22Rv1 (cell line): ENCODE data around the gene POLD3.

Experiments used
- ZFX ChIP-seq: fragments of 450-650 bp; IDR thresholded peaks from 2 replicates; pipeline ENCODE4 v1.6.1; 2017; ENCODE audit warnings: antibody characterized with exemption, borderline replicate concordance
- TF ChIP-seq, protein P1 (sequence below): fragments of 450-650 bp; IDR thresholded peaks from 2 replicates; pipeline ENCODE4 v1.5.1; 2017; ENCODE audit warnings: mild to moderate bottlenecking

DNA sequence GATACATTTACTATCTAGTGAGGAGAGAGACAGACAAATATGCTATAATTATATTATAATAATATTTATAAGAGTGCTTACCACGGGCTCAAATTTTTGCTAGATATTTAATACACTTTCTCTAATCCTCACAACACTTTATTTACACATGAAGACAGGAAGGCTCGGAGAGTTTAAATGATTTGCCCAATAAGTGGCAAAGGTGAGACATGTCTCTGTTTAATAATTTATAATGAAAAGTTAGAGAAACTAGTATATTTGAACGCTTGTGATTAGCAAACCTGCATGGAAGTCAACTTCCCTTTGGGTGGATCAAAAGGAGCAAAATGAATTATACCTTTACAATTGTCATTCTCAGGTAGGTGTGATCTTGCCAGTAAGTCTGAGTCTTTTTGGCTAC, 55.4 kb downstream of the POLD3 start:
- TF ChIP-seq, protein P1, sequence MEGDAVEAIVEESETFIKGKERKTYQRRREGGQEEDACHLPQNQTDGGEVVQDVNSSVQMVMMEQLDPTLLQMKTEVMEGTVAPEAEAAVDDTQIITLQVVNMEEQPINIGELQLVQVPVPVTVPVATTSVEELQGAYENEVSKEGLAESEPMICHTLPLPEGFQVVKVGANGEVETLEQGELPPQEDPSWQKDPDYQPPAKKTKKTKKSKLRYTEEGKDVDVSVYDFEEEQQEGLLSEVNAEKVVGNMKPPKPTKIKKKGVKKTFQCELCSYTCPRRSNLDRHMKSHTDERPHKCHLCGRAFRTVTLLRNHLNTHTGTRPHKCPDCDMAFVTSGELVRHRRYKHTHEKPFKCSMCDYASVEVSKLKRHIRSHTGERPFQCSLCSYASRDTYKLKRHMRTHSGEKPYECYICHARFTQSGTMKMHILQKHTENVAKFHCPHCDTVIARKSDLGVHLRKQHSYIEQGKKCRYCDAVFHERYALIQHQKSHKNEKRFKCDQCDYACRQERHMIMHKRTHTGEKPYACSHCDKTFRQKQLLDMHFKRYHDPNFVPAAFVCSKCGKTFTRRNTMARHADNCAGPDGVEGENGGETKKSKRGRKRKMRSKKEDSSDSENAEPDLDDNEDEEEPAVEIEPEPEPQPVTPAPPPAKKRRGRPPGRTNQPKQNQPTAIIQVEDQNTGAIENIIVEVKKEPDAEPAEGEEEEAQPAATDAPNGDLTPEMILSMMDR, result no peak
- TF ChIP-seq ZFX, result no peak
